GM23338 (cell line): Measurements from ENCODE around the gene SYK. TPM values are rescaled to one million over a fixed set of nuclear protein-coding genes. Genes with fewer than 3 reads are reported as not detected.

ENCODE experiments used
- ATAC-seq: fragments of 200-7000 bp; cut with Tn5 transposase; 3 replicates; pipeline ENCODE4 v1.9.1; 2020
- DNase-seq: peaks from one replicate; pipeline ENCODE4 v3.0.0-alpha.2; 2015; ENCODE audit warnings: low spot score
- H2AFZ ChIP-seq: fragments of 200-600 bp; sonication (generic); 2 replicates; pipeline ENCODE4 v1.8.0; 2016; ENCODE audit warnings: antibody characterized with exemption, mild to moderate bottlenecking, moderate library complexity
- H3F3A ChIP-seq: fragments of 200-600 bp; sonication (generic); replicated peaks from 2 replicates; pipeline ENCODE4 v1.8.0; 2017; ENCODE audit warnings: antibody characterized with exemption, mixed run types, low read depth
- H3K27ac ChIP-seq: fragments of 200-600 bp; sonication (generic); 2 replicates; pipeline ENCODE4 v1.6.1; 2016; ENCODE audit warnings: low read depth
- H3K27me3 ChIP-seq: fragments of 200-600 bp; sonication (generic); 2 replicates; pipeline ENCODE4 v1.8.0; 2016; ENCODE audit warnings: mild to moderate bottlenecking, mixed run types, moderate library complexity; ENCODE audit not compliant: insufficient read depth
- H3K36me3 ChIP-seq: fragments of 200-600 bp; sonication (generic); 2 replicates; pipeline ENCODE4 v1.8.0; 2016; ENCODE audit warnings: mild to moderate bottlenecking; ENCODE audit not compliant: insufficient read depth
- H3K4me1 ChIP-seq: fragments of 200-600 bp; sonication (generic); 2 replicates; pipeline ENCODE4 v1.8.0; 2016; ENCODE audit warnings: mild to moderate bottlenecking, moderate library complexity; ENCODE audit not compliant: insufficient read depth
- H3K4me2 ChIP-seq: fragments of 200-600 bp; sonication (generic); 2 replicates; pipeline ENCODE4 v1.7.1; 2017; ENCODE audit warnings: mixed run types
- H3K4me3 ChIP-seq: fragments of 200-600 bp; sonication (generic); 2 replicates; pipeline ENCODE4 v1.6.1; 2016; ENCODE audit warnings: mixed run types
- H3K79me2 ChIP-seq: fragments of 200-600 bp; sonication (generic); replicated peaks from 2 replicates; pipeline ENCODE4 v1.8.0; 2017; ENCODE audit warnings: mild to moderate bottlenecking; ENCODE audit not compliant: insufficient read depth
- H3K9me2 ChIP-seq: fragments of 200-600 bp; sonication (generic); 2 replicates; pipeline ENCODE4 v1.8.0; 2017; ENCODE audit not compliant: insufficient read depth
- H4K20me1 ChIP-seq: fragments of 200-600 bp; sonication (generic); replicated peaks from 2 replicates; pipeline ENCODE4 v1.8.0; 2017; ENCODE audit warnings: mild to moderate bottlenecking; ENCODE audit not compliant: insufficient read depth
- H3K27ac Mint-ChIP-seq: 2 replicates; pipeline ENCODE4 v1.8.0; 2020; ENCODE audit warnings: inconsistent platforms, mild to moderate bottlenecking, moderate library complexity, mixed read lengths
- H3K27me3 Mint-ChIP-seq: 3 replicates; pipeline ENCODE4 v1.8.0; 2022; ENCODE audit warnings: low read depth, mild to moderate bottlenecking, moderate library complexity, mixed read lengths, inconsistent platforms; ENCODE audit not compliant: insufficient read depth, poor library complexity
- H3K36me3 Mint-ChIP-seq: 3 replicates; pipeline ENCODE4 v1.8.0; 2021; ENCODE audit warnings: low read depth, mild to moderate bottlenecking, inconsistent platforms, moderate library complexity, mixed read lengths
- H3K4me1 Mint-ChIP-seq: 3 replicates; pipeline ENCODE4 v1.8.0; 2020; ENCODE audit warnings: mild to moderate bottlenecking, inconsistent platforms, mixed read lengths
- H3K4me3 Mint-ChIP-seq: 3 replicates; pipeline ENCODE4 v1.8.0; 2021; ENCODE audit warnings: moderate library complexity, mild to moderate bottlenecking, inconsistent platforms, mixed read lengths
- H3K9me3 Mint-ChIP-seq: 3 replicates; pipeline ENCODE4 v1.8.0; 2020; ENCODE audit warnings: moderate library complexity, mild to moderate bottlenecking, inconsistent platforms, mixed read lengths
- CREB1 ChIP-seq: fragments of 250-450 bp; sonication (Bioruptor Pico); IDR thresholded peaks from 2 replicates; pipeline ENCODE4 v1.5.0; 2020; ENCODE audit warnings: low read depth, mild to moderate bottlenecking, moderate library complexity
- CTCF ChIP-seq, 2 experiments: fragments of 200-600 bp in 1 of 2; sonication (generic) in 1 of 2; conservative IDR thresholded peaks; 2 replicates each; pipeline versions ENCODE4 v1.5.1 to v1.6.1; 2016 to 2017; ENCODE audit warnings: antibody characterized with exemption in 2 of 2, low read depth in 2 of 2, mild to moderate bottlenecking in 2 of 2, moderate library complexity in 1 of 2
- EZH2 ChIP-seq: fragments of 200-600 bp; sonication (generic); IDR thresholded peaks from one replicate; pipeline ENCODE4 v1.8.0; 2017; ENCODE audit warnings: antibody characterized with exemption, mild to moderate bottlenecking, low read depth; ENCODE audit not compliant: unreplicated experiment
- EZH2phosphoT487 ChIP-seq: fragments of 200-600 bp; sonication (generic); IDR thresholded peaks from one replicate; pipeline ENCODE4 v1.8.1; 2018; ENCODE audit warnings: antibody characterized with exemption; ENCODE audit not compliant: unreplicated experiment
- JUNB ChIP-seq: IDR thresholded peaks from one replicate; pipeline ENCODE4 v1.6.1; 2016; ENCODE audit warnings: antibody characterized with exemption; ENCODE audit not compliant: unreplicated experiment
- NANOG ChIP-seq: IDR thresholded peaks from 2 replicates; pipeline ENCODE4 v1.6.1; 2016; ENCODE audit warnings: antibody characterized with exemption, borderline replicate concordance
- POLR2AphosphoS5 ChIP-seq: IDR thresholded peaks from 2 replicates; pipeline ENCODE4 v1.6.1; 2016; ENCODE audit warnings: antibody characterized with exemption, low read depth
- REST ChIP-seq: IDR thresholded peaks from one replicate; pipeline ENCODE4 v1.6.1; 2018; ENCODE audit warnings: antibody characterized with exemption; ENCODE audit not compliant: unreplicated experiment
- STAT1 ChIP-seq: IDR thresholded peaks from one replicate; pipeline ENCODE4 v1.6.1; 2016; ENCODE audit warnings: antibody characterized with exemption; ENCODE audit not compliant: unreplicated experiment
- ZNF114 ChIP-seq: fragments of 250-450 bp; sonication (Bioruptor Pico); IDR thresholded peaks from 2 replicates; pipeline ENCODE4 v1.5.0; 2020; ENCODE audit warnings: mild to moderate bottlenecking, moderate library complexity
- ZNF331 ChIP-seq: fragments of 250-450 bp; sonication (Bioruptor Pico); IDR thresholded peaks from 2 replicates; pipeline ENCODE4 v1.5.0; 2020; ENCODE audit warnings: low read depth, mild to moderate bottlenecking, moderate library complexity
- ZNF462 ChIP-seq: fragments of 250-450 bp; sonication (Bioruptor Pico); IDR thresholded peaks from 2 replicates; pipeline ENCODE4 v1.5.0; 2020; ENCODE audit warnings: mild to moderate bottlenecking, moderate library complexity
- polyA plus RNA-seq: library from polyadenylated mRNA; unstranded; fragments of >200 nt; fragmentation: Nextera tagmentation; extraction: Ambion mirVana; gene quantifications from 2 replicates; pipeline ENCODE4 v1.2.1, GENCODE V29; 2016
- total RNA-seq: library from RNA; depleted of rRNA; stranded (reverse); fragments of >200 nt; shearing (Covaris generic); gene quantifications from 2 replicates; pipeline ENCODE4 v1.2.3, GENCODE V29; 2014
- TF ChIP-seq, protein P1 (sequence below): IDR thresholded peaks from 2 replicates; pipeline ENCODE4 v1.6.1; 2016; ENCODE audit warnings: antibody characterized with exemption

The SYK gene
- total and polyA plus RNA-seq, 2 experiments from 2014 or later: 1.5 to 5.8 TPM

GRCh38 chr9:90884178-90884577, 82.6 kb downstream of the SYK start:
- Histone ChIP-seq H3K4me1 (0 out of 2 replicates have a peak, but pooled peaks cover 1% of the 10 kb centered on the region), H3K36me3 (no peaks in the 10 kb centered on the region), H4K20me1 (no peaks in the 10 kb centered on the region), H3K9me2 (0 out of 2 replicates have a peak, but pooled peaks cover 2% of the 10 kb centered on the region), H2AFZ (no peak overlapping the region), H3K4me3 (no peak overlapping the region), H3K79me2 (no peaks in the 10 kb centered on the region), H3K4me2 (no peak overlapping the region), H3F3A (peaks cover 7% of the 10 kb centered on the region; the same call in 1 of the 2 replicates), H3K27me3 (no peaks in the 10 kb centered on the region), H3K27ac (no peak overlapping the region)
- Mint-ChIP-seq H3K36me3 (peaks cover 9% of the 10 kb centered on the region; the same call in 1 of the 3 replicates), H3K9me3 (peaks cover 22% of the 10 kb centered on the region), H3K4me3 (no peak overlapping the region), H3K27ac (no peak overlapping the region), H3K4me1 (peaks cover 10% of the 10 kb centered on the region), H3K27me3 (peaks cover 8% of the 10 kb centered on the region)
- TF ChIP-seq, protein P1, sequence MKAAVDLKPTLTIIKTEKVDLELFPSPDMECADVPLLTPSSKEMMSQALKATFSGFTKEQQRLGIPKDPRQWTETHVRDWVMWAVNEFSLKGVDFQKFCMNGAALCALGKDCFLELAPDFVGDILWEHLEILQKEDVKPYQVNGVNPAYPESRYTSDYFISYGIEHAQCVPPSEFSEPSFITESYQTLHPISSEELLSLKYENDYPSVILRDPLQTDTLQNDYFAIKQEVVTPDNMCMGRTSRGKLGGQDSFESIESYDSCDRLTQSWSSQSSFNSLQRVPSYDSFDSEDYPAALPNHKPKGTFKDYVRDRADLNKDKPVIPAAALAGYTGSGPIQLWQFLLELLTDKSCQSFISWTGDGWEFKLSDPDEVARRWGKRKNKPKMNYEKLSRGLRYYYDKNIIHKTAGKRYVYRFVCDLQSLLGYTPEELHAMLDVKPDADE: no peak
- TF ChIP-seq REST: no peak
- no peak for TF ChIP-seq STAT1
- TF ChIP-seq POLR2AphosphoS5: no peak
- TF ChIP-seq ZNF331 (CRISPR knock-in tag): no peak
- no peak for TF ChIP-seq ZNF462 (CRISPR knock-in tag)
- no peak for TF ChIP-seq JUNB
- no peak for TF ChIP-seq CTCF (conservative IDR thresholded peaks at IDR 0.05; ENCODE audit: low read depth in 2 of 2)
- no peak for TF ChIP-seq EZH2
- TF ChIP-seq ZNF114 (CRISPR knock-in tag): no peak
- TF ChIP-seq CREB1 (CRISPR knock-in tag): no peak
- TF ChIP-seq NANOG: no peak
- no peak for TF ChIP-seq EZH2phosphoT487
- no peak for DNase-seq
- no peak for ATAC-seq
